GM12892 (cell line): ENCODE results near the gene EEPD1.

ENCODE experiments used
- POLR2A ChIP-seq: IDR thresholded peaks from 2 replicates; pipeline ENCODE4 v1.6.1; 2011; ENCODE audit warnings: low read depth, low read length, control low read depth
- TAF1 ChIP-seq: IDR thresholded peaks from 2 replicates; pipeline ENCODE4 v1.6.1; 2011; ENCODE audit warnings: low read depth, mild to moderate bottlenecking, control low read depth, low read length, borderline replicate concordance

DNA sequence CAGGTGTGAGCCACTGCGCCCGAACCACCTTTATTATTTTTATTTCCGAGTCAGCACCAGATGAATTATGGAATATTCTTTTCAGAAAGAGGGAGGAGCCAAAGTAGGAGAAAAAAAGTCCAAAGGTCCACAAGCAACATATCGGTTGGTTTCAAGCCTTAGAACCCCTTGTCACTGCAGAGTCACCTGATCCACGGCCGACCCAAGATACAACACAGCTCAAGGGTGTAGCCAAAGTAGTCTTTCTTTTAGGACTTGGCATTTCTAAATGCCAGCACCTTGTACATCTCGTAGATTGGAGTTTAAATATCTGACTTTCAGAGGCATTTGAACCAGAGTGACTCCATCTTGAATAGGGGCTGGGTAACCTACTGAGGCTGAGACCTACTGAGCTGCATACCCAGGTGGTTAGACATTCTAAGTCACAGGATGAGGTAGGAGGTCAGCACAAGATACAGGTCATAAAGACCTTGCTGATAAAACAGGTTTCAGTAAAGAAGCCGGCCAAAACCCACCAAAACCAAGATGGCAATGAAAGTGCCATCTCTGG lies 122.8 kb downstream of the EEPD1 start:
- TF ChIP-seq TAF1: no peak
- no peak for TF ChIP-seq POLR2A
